ENCODE data around the gene ZFYVE21.

ZFYVE21 gene

DNA sequence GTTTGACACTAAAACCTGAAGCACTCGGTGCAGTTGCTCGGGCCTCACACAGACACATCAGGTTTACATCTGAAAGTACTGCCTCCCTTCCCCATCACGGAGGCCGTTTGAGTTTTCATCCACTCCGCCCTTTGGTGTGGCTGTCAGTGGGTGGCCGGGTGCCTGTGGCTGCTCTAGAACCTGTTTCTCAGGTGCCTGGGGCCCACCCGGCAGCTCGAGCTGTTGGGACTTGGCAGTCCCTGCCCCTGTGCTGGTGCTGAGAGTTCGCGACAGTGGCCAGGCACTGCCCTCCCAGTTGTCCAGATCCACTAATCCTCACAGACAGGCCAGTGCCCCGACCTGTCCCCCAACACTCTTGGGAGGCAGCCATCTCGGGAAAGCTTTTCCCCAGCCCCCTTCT is 22.7 kb upstream of the ZFYVE21 start:
- DNase-seq, result no peak

DNA sequence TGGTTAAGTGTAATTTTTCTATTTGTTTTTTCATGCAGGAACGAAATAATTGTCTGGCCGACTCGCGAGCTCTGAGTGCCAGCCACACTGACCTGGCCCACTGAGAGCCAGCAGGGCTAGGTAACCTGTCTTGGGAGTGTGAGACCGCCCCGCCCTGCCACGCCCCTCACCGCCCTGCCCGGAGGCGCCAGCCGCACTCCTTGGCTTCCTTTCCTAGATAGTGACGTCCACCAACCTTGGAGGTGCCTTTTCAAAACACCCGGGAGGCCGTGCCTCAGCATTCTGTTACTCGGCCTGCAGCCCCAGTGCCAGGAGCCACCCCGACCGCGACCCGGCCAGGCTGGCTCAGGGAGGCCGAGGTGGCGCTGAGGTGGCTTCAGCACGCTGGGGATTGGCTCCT is 22.1 kb upstream of the ZFYVE21 start:
- no peak for DNase-seq

- no peak for DNase-seq
These were observed 21.0 kb upstream of the ZFYVE21 start for GRCh38 chr14:103694572-103695026.

DNA sequence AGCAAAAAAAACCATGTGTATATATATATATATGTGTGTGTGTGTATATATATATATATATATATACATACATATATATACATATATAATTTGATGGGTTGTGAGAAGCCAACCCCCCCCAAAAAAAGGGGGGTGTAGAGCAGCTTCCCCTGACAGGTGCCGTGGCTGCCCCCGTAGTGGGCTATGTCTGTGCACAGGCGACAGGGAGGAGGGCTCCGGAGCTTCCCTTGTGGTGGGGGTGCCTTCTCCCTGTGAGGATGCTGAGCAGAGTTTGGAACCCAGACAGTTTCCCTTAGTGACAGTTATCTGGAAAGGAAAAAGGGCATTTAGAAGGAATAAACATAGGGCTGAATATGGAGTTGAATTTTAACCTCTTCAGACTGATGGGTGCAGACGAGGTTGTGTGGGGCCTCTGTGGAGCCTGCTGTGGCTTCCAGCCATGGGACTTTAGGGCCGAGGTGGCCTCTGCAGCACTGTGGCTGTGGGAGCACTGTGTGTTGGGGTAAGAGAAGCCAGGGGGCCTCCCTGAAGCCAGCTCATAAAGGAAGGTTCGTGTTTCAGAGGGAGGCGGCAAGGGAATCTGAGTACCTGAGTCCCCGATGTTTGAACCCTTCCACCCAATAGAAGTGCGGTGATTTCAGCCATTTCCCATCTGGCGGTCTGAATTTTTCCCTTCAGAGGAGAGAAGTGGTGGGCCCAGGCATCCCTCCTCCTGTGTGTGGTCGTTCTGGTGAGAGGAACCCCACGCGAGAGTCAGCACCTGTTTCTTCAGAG is 20.1 kb upstream of the ZFYVE21 start:
- DNase-seq, result no peak

DNA sequence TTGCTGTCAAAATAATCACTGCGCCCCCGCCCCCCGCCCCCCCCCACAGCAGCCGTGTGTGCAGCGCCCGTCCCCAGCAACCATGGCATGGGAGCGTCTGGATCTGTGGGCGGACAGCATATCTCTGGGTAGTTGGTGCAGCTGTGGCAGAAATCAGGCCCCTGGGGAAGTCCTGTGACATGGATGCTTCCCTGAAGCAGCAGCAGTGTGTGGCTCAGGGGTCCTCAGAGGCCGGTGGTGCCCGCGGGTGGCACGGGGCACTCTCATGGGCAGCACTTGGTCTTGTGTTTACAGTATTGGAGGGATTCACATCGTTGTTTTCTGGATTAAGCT is 19.6 kb upstream of the ZFYVE21 start:
- DNase-seq, result no peak

GRCh38 chr14:103696466-103697071 is 19.0 kb upstream of the ZFYVE21 start:
- no peak for DNase-seq

DNA sequence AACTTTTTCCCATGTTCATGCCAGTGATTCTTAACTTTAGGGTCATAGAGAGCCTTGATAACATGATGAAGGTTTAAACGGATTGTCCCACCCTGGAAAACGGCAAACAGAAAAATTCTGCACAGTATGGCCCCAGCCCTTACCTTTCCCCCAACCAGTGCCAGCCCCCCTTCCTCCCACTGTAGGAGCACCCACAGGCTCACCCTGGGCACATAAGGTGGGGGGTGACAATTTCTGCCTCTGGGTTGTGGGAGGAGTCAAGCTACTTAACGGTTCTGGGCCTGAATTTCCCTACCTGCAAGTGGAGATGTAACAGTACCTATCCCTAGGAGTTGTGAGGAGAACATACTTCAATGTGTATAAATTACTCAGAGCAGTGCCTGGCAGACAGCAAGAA is 18.4 kb upstream of the ZFYVE21 start:
- DNase-seq, result no peak

GRCh38 chr14:103697603-103698379 is 17.8 kb upstream of the ZFYVE21 start:
- no peak for DNase-seq

DNA sequence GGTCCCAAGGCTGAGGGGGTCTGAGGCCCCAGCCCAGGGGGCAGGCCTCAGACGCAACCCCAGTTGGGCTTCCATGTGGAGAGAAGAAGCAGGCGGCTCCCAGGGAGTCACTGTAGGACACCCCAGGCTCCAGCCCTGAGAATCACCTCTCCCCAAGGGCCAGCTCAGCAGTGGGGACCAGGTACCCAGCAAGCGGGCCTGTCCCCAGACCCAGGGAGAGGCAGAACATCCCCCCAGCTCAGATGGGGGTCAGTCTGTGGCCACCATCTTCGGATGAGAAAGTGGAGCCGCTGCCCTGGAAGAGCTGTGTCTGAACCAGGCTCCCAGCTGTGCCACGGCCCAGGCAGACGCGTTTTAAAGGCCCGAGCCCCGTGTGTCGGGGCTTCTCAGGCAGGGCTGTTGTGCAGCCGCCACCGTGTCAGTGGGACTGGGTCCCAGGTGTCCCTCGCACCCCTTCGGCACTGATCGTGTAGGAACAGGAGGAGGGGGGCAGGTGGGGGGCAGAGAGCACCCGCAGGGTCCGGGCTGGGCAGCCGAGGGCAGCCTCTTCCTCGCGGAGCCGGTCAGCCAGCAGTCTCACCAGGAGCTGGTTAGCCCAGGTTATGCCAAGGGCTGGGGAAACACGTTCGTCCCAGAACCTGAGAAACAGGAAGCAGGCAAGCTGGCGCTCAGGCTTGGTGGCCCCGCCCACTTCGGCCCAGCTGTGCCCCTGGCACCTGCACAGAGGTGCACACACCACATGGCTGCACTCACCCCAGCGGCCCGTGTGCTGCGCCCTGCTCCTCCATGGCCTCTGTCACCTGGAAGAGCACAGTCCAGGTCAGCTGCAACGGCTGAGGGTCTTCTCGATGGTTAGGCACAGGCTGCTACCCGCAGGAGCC is 17.0 kb upstream of the ZFYVE21 start:
- no peak for DNase-seq

GRCh38 chr14:103699261-103699661 is 16.3 kb upstream of the ZFYVE21 start:
- DNase-seq, result no peak

- DNase-seq, result no peak
These were observed 15.5 kb upstream of the ZFYVE21 start for GRCh38 chr14:103699901-103700752.

DNA sequence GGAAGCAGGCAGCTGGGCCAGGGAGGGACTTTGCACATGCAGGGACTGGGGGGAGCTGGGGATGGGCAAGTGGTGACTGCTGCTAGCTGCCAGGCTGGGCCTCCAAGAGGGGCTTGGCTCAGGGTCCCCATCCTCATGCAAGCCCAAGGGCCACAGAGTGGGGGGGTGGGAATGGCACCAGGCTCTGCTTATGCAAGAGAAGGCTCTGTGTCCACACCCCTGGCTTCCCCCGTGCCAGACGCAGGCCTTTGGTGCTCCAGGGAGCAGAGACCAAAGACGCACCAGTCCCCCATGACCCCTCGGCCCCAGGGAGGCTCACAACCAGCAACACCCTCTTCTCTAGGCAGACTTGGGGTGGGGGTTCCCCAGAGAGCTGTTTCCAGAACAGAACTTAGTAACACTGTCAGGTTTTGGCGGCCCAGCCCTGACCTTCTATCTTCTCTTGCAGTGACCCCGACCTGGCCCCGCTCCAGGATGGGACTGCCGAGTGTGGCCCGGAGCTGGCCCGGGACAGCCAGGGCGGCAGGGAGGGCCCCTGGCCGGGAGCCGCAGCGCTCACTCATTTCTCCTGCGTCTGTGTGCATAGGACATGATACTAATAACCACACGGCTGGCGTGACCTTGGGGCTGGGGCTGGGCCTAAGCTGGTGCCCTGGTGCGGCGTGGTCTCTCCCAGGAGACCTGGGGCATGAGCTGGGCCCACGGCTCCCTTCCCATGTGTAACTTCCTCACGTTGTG is 14.7 kb upstream of the ZFYVE21 start:
- no peak for DNase-seq

DNA sequence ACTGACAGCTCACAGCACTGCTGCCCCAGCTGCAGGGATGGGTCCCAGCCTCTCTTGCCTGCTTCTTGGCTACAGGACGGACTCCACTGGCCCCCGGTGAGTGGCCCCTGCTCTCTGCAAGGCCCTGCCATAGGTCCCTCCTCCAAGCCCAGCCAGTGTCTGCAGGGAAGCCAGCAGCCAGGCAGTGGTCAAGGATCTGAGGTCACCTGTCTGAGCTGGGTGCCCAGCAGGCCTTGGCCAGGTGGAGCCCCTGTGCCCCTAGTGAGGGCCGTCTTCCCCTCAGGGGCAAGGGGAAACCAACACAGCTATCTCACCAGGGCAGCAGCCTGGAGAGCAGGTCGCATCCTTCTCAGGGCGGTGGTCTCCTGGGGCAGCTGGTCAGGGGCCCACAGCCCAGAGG is 13.5 kb upstream of the ZFYVE21 start:
- DNase-seq, result no peak

- DNase-seq, result no peak
These were observed 12.8 kb upstream of the ZFYVE21 start for GRCh38 chr14:103702497-103703432.

DNA sequence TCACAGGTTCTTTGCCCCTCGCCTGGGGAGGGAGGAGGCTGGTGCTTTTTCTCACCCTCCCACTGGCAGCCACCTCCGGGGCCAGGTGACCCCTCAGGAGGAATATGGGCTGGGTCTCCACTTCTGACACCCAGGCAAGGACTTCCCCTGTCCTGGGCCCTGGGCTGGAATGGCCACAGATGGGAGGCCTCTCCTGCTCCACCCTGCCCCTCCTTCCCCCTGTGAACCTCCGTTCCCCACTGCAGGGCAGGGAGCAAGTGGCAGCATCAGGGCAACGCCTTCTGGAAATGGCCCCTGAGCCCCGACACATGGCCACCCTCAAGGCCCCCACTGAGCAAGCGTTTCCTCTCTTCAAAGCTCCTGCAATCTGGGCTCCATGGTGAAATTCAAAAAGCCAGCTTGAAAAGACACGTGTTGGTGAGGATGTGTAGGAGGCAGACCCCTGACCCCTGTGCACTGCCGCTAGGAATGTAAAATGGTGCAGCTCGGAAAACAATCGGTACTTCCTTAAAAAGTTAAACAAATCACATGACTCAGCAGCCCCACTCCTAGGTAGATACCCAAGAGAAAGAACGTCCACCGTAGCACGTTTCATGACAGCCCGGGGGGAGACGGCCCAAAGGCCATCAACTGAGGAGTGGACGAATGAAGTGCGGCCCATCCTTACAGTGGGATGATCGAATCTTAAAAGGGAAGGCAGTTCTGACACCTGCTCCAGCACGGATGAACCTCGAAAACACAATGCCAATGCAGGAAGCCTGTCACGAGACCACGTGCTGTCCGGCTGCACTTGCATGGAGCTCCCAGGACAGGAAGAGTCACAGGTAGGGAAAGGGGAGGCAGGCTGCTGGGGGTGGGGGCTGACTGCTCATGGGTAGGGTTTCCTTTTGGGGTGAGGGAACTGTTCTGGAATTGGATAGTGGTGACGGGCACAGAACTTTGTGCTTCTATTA is 11.9 kb upstream of the ZFYVE21 start:
- no peak for DNase-seq

DNA sequence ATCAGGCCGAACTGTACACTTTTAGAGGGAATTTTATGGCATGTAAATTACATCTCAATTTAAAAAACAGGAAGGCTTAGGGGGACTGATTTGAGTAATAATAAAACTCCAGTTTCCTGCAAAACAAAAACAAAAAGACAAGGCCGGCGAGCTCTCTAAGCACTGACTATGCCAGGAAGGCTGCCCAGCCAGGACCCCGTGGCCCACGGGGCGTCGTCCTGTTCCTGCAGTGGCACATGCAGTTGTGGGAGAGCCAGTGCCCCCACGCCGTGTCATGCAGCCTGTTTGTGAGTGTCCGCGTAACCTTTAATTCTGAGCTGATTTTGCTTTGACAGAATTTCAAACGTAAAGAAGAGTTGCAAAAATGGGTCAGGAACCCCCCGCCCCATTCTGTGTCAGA is 10.9 kb upstream of the ZFYVE21 start:
- DNase-seq, result no peak

- DNase-seq, result no peak
These were observed 10.5 kb upstream of the ZFYVE21 start for GRCh38 chr14:103705118-103705503.

DNA sequence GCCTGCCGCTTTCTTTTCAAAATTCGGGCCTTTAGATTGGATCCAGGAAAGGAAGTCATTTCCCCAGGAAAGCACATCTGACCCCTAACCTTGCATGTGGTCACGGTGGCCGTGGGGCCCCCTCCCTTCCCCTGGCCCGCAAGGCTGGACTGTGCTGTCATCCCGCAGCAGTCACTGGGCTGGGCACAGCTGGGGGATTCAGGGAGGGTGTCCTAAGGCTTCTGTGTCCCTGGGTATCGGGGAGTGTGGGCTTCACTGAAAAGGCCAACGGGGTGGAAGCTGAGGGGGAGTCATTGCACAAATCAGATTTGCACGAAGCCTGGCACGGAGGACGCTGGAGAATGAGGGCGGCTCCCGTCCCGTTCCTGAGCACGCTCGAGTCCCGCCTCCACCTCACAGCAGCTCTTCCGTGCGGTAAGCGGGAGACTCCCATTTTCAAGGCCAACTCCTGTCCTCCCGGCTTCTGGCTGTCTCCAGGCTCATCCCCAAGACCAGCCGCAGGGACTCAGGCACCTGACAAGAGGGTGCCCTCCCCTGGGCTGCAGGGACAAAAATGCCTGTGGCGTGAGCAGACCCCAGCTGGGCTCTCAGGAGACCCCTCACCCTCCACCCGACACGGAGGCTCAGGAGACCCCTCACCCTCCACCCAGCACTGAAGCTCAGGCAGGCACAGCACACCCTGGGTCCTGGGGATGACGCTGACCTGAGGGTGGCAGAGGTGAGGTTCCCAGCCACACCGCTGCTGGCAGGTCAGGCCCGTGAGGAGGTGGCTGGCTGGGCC is 9.9 kb upstream of the ZFYVE21 start:
- DNase-seq, result no peak

Measured in CD4-positive, alpha-beta T cell treated with Interleukin-17A for 4 hours (primary cell).